Fibroblast of skin of scalp (primary cell): ENCODE measurements around the gene GRB2.
"Not testable (repeated sequence)": the region's sequence is repeated elsewhere in the genome, so short reads cannot be mapped to it uniquely, and the experiment has no call there.

Experiments
- DNase-seq: peaks from one replicate; pipeline ENCODE4 v3.0.0-alpha.2; 2013

The GRB2 gene

GRCh38 chr17:75316253-75316652 is 89.2 kb downstream of the GRB2 start:
- DNase-seq, result no peak

GRCh38 chr17:75315541-75316243 is 89.8 kb downstream of the GRB2 start:
- DNase-seq, result no peak

GRCh38 chr17:75313941-75314551 is 91.4 kb downstream of the GRB2 start:
- DNase-seq, result no peak

- DNase-seq, result no peak
These were observed 96.5 kb downstream of the GRB2 start for GRCh38 chr17:75308732-75309629.

- no peak for DNase-seq
These were observed 97.3 kb downstream of the GRB2 start for GRCh38 chr17:75307957-75308731.

GRCh38 chr17:75301502-75302206 is 103.8 kb downstream of the GRB2 start:
- no peak for DNase-seq

GRCh38 chr17:75301049-75301448 is 104.4 kb downstream of the GRB2 start:
- no peak for DNase-seq

GRCh38 chr17:75300280-75300679 is 105.2 kb downstream of the GRB2 start:
- no peak for DNase-seq

- no peak for DNase-seq
These were observed 110.0 kb downstream of the GRB2 start for GRCh38 chr17:75295201-75296158.

GRCh38 chr17:75292810-75293448 is 112.5 kb downstream of the GRB2 start:
- DNase-seq, result not testable (repeated sequence)

GRCh38 chr17:75289832-75290337 is 115.6 kb downstream of the GRB2 start:
- DNase-seq, result peak; percentile 44

GRCh38 chr17:75289115-75289831 is 116.2 kb downstream of the GRB2 start, which contains the start of gene SLC25A19:
Gene SLC25A19, minus strand, starts transcription at chr17:75289433. Its CDS starts 2,669 bp downstream, at chr17:75286764.
- peak; percentile 98 for DNase-seq

GRCh38 chr17:75288770-75289114 is 116.7 kb downstream of the GRB2 start:
- DNase-seq, result no peak

GRCh38 chr17:75288359-75288758 is 117.1 kb downstream of the GRB2 start:
- DNase-seq, result no peak

- no peak for DNase-seq
These were observed 118.3 kb downstream of the GRB2 start for GRCh38 chr17:75287221-75287620.

- DNase-seq, result no peak
These were observed 120.4 kb downstream of the GRB2 start for GRCh38 chr17:75285123-75285522.

GRCh38 chr17:75280189-75280588 is 125.3 kb downstream of the GRB2 start:
- DNase-seq, result not testable (repeated sequence)

- peak; percentile 64 for DNase-seq
These were observed 127.8 kb downstream of the GRB2 start for GRCh38 chr17:75277664-75278071.
